Trophoblast cell (in vitro differentiated cells and primary cell): ENCODE results near the gene MEST.
"Not testable (repeated sequence)": the region's sequence is repeated elsewhere in the genome, so short reads cannot be mapped to it uniquely, and the experiment has no call there.

Experiments
- DNase-seq, 2 donors: peaks; one replicate each; pipeline ENCODE4 v3.0.0-alpha.2; 2016
- H2AFZ ChIP-seq: 2 replicates; pipeline ENCODE4 v1.6.1; 2013; ENCODE audit warnings: low read length, moderate library complexity, mild to moderate bottlenecking; ENCODE audit not compliant: insufficient read depth, poor library complexity
- H2AK5ac ChIP-seq: 2 replicates; pipeline ENCODE4 v1.6.1; 2013; ENCODE audit warnings: mild to moderate bottlenecking, low read length
- H2BK120ac ChIP-seq: 2 replicates; pipeline ENCODE4 v1.6.1; 2013; ENCODE audit warnings: low read length, mild to moderate bottlenecking, moderate library complexity; ENCODE audit not compliant: insufficient read depth, poor library complexity
- H2BK12ac ChIP-seq: 2 replicates; pipeline ENCODE4 v1.6.1; 2013; ENCODE audit warnings: mild to moderate bottlenecking, low read length, moderate library complexity
- H2BK5ac ChIP-seq: 2 replicates; pipeline ENCODE4 v1.6.1; 2013; ENCODE audit warnings: low read length, low read depth, moderate library complexity, mild to moderate bottlenecking; ENCODE audit not compliant: poor library complexity
- H3K14ac ChIP-seq: 2 replicates; pipeline ENCODE4 v1.6.1; 2013; ENCODE audit warnings: mild to moderate bottlenecking, low read length
- H3K18ac ChIP-seq: 2 replicates; pipeline ENCODE4 v1.6.1; 2013; ENCODE audit warnings: mild to moderate bottlenecking, low read length
- H3K23ac ChIP-seq: 2 replicates; pipeline ENCODE4 v1.6.1; 2013; ENCODE audit warnings: low read length
- H3K27ac ChIP-seq: 2 replicates; pipeline ENCODE4 v1.5.1; 2013; ENCODE audit warnings: low read depth, mild to moderate bottlenecking, inconsistent platforms, low read length, moderate library complexity
- H3K27me3 ChIP-seq: 2 replicates; pipeline ENCODE4 v1.6.1; 2013; ENCODE audit warnings: inconsistent platforms, mild to moderate bottlenecking, low read length, moderate library complexity; ENCODE audit not compliant: insufficient read depth
- H3K36me3 ChIP-seq, 2 experiments: 1 replicate in 1 of 2; 2 replicates in 1 of 2; pipeline ENCODE4 v1.6.1; 2013; ENCODE audit warnings: low read length in 2 of 2, mild to moderate bottlenecking in 2 of 2, moderate library complexity in 1 of 2; ENCODE audit not compliant: insufficient read depth in 2 of 2, control insufficient read depth in 1 of 2
- H3K4ac ChIP-seq: 2 replicates; pipeline ENCODE4 v1.6.1; 2013; ENCODE audit warnings: low read depth, mild to moderate bottlenecking, low read length, moderate library complexity
- H3K4me1 ChIP-seq, 2 experiments: 1 replicate in 1 of 2; 2 replicates in 1 of 2; pipeline ENCODE4 v1.6.1; 2013; ENCODE audit warnings: low read length in 2 of 2, mild to moderate bottlenecking in 2 of 2, moderate library complexity in 1 of 2; ENCODE audit not compliant: insufficient read depth in 2 of 2, control insufficient read depth in 1 of 2
- H3K4me2 ChIP-seq: 2 replicates; pipeline ENCODE4 v1.6.1; 2013; ENCODE audit warnings: inconsistent platforms, mild to moderate bottlenecking, low read length, moderate library complexity
- H3K4me3 ChIP-seq: 2 replicates; pipeline ENCODE4 v1.5.1; 2013; ENCODE audit warnings: mild to moderate bottlenecking, low read depth, low read length, inconsistent platforms
- H3K79me1 ChIP-seq: one replicate; pipeline ENCODE4 v1.6.1; 2013; ENCODE audit warnings: low read length
- H3K79me2 ChIP-seq: 2 replicates; pipeline ENCODE4 v1.6.1; 2013; ENCODE audit warnings: low read length, mild to moderate bottlenecking; ENCODE audit not compliant: control insufficient read depth, insufficient read depth, poor library complexity
- H3K9ac ChIP-seq: 2 replicates; pipeline ENCODE4 v1.6.1; 2013; ENCODE audit warnings: mild to moderate bottlenecking, low read length
- H3K9me3 ChIP-seq: 2 replicates; pipeline ENCODE4 v1.6.1; 2013; ENCODE audit warnings: low read depth, mild to moderate bottlenecking, control low read depth, inconsistent platforms, low read length; ENCODE audit not compliant: insufficient read depth
- H4K12ac ChIP-seq: 2 replicates; pipeline ENCODE4 v1.6.1; 2013; ENCODE audit warnings: low read depth, mild to moderate bottlenecking, low read length, moderate library complexity
- H4K8ac ChIP-seq: 2 replicates; pipeline ENCODE4 v1.6.1; 2013; ENCODE audit warnings: low read depth, mild to moderate bottlenecking, low read length, moderate library complexity
- H4K91ac ChIP-seq: one replicate; pipeline ENCODE4 v1.6.1; 2013; ENCODE audit warnings: low read depth, mild to moderate bottlenecking, low read length, moderate library complexity
- WGBS: extraction: QIAGEN DNeasy Blood & Tissue Kit; methylation state at CpG from one replicate; pipeline ENCODE4 v1.1.7; 2013; ENCODE audit warnings: missing lambda C conversion rate; ENCODE audit not compliant: insufficient read length, insufficient coverage; ENCODE audit errors: extremely low coverage; 5-methylcytosine and 5-hydroxymethylcytosine counted together

Gene MEST

GRCh38 chr7:130446259-130446658, 45.6 kb upstream of the MEST start:
- no peak overlapping the region for H3K4me2 ChIP-seq
- peaks cover 0 to 3% of the 10 kb centered on the region in 2 experiments for H3K4me1 ChIP-seq
- no peak overlapping the region for H2BK12ac ChIP-seq
- no peak overlapping the region for H3K4ac ChIP-seq
- no peak overlapping the region for H3K18ac ChIP-seq
- H3K79me1 ChIP-seq: peaks cover 3% of the 10 kb centered on the region
- H4K8ac ChIP-seq: no peak overlapping the region
- H3K23ac ChIP-seq: no peak overlapping the region
- no peak overlapping the region for H2AK5ac ChIP-seq
- no peak for DNase-seq
- no peaks in the 10 kb centered on the region for H3K27me3 ChIP-seq
- no peak overlapping the region for H4K91ac ChIP-seq
- no peak overlapping the region for H2BK120ac ChIP-seq
- no peak overlapping the region for H3K14ac ChIP-seq
- no peak overlapping the region for H3K4me3 ChIP-seq
- no peak overlapping the region for H4K12ac ChIP-seq
- H3K36me3 ChIP-seq: no peaks in the 10 kb centered on the region
- H3K9me3 ChIP-seq: no peaks in the 10 kb centered on the region
- no peaks in the 10 kb centered on the region for H3K79me2 ChIP-seq
- no peak overlapping the region for H3K27ac ChIP-seq
- H2BK5ac ChIP-seq: no peak overlapping the region
- WGBS: no CpG with 5 or more reads among the region's 3 CpGs
- no peak overlapping the region for H3K9ac ChIP-seq
- no peak overlapping the region for H2AFZ ChIP-seq

GRCh38 chr7:130451344-130451743, 40.5 kb upstream of the MEST start:
- not testable (repeated sequence) for H2BK120ac ChIP-seq, H4K91ac ChIP-seq, H4K8ac ChIP-seq, DNase-seq, H3K36me3 ChIP-seq, H3K79me1 ChIP-seq, H3K4ac ChIP-seq, H3K27me3 ChIP-seq, H3K23ac ChIP-seq, H3K9ac ChIP-seq, H3K27ac ChIP-seq, H3K4me2 ChIP-seq, H3K4me3 ChIP-seq, H2BK5ac ChIP-seq, H4K12ac ChIP-seq, H2AFZ ChIP-seq, H3K79me2 ChIP-seq, H3K18ac ChIP-seq, H3K9me3 ChIP-seq, H3K4me1 ChIP-seq, H2AK5ac ChIP-seq, H2BK12ac ChIP-seq, H3K14ac ChIP-seq
- no CpG with 5 or more reads among the region's 3 CpGs for WGBS

GRCh38 chr7:130452951-130453350, 38.9 kb upstream of the MEST start:
- Histone ChIP-seq H3K4me1 (no peaks in the 10 kb centered on the region), H3K27ac (no peak overlapping the region), H3K9ac (no peak overlapping the region), H3K79me1 (no peaks in the 10 kb centered on the region), H2BK12ac (no peak overlapping the region), H2BK5ac (no peak overlapping the region), H3K36me3 (no peaks in the 10 kb centered on the region), H3K18ac (no peak overlapping the region), H3K4ac (no peak overlapping the region), H4K91ac (no peak overlapping the region), H3K4me3 (no peak overlapping the region), H3K79me2 (no peaks in the 10 kb centered on the region), H3K4me2 (no peak overlapping the region), H3K9me3 (no peaks in the 10 kb centered on the region), H3K14ac (no peak overlapping the region), H2BK120ac (no peak overlapping the region), H2AK5ac (no peak overlapping the region), H4K8ac (no peak overlapping the region), H4K12ac (no peak overlapping the region), H2AFZ (no peak overlapping the region), H3K27me3 (no peaks in the 10 kb centered on the region), H3K23ac (no peak overlapping the region)
- no peak for DNase-seq
- WGBS: no CpG with 5 or more reads among the region's 3 CpGs

GRCh38 chr7:130454959-130455358, 36.9 kb upstream of the MEST start:
- Histone ChIP-seq H3K18ac (no peak overlapping the region), H3K23ac (no peak overlapping the region), H3K4me2 (no peak overlapping the region), H2AFZ (no peak overlapping the region), H3K79me2 (no peaks in the 10 kb centered on the region), H3K9me3 (no peaks in the 10 kb centered on the region), H2BK12ac (no peak overlapping the region), H3K14ac (no peak overlapping the region), H3K4ac (no peak overlapping the region), H3K27ac (no peak overlapping the region), H3K79me1 (no peaks in the 10 kb centered on the region), H3K4me3 (no peak overlapping the region), H2AK5ac (no peak overlapping the region), H3K27me3 (no peaks in the 10 kb centered on the region), H2BK5ac (no peak overlapping the region), H3K9ac (no peak overlapping the region), H4K8ac (no peak overlapping the region), H3K4me1 (no peaks in the 10 kb centered on the region), H3K36me3 (no peaks in the 10 kb centered on the region), H4K12ac (no peak overlapping the region), H4K91ac (no peak overlapping the region), H2BK120ac (no peak overlapping the region)
- WGBS: no CpG with 5 or more reads among the region's 2 CpGs
- DNase-seq: no peak
